GM18517 (cell line): ENCODE data around the gene A1BG.
"Not testable (repeated sequence)": the region's sequence is repeated elsewhere in the genome, so short reads cannot be mapped to it uniquely, and the experiment has no call there.

ENCODE experiments used
- ATAC-seq: cut with Tn5 transposase; IDR thresholded peaks from one replicate; pipeline ENCODE4 v1.9.1; 2021; ENCODE audit warnings: mild to moderate bottlenecking, moderate library complexity; ENCODE audit not compliant: unreplicated experiment

The A1BG gene

DNA sequence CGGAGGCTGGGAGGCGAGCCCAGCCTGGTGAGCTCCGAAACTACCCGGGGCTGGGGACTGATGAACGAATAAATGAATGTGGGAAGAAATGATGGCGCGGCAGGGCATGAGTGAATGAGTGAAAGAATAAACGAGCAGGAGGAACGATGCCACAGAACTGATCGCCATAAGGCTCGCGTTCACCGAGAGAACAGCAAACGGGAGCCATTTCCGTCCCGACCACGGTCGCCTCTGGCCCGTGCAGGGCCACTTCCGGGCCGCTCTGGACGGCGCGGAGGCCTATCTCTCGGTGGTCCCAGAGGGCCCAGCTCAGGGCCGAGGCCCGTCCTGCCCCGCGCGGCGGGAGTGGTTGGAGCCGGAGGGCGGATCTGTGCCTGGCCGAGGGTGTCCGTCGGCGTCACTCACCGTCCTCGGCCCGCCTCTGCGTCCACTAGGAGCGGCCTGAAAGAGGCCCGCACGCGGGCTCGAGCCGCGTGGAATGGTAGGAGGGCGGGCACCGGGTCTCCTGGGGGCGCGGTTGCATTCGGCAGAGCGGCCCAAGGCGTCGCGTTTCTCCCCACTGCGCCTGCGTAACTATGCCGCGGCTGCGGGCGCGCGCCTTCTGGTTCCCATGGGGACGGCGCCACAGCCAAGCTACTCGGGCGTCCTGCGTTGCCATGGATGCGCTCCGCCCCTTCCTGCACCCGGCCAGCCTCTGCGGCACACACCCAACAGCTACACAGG, 9.1 kb upstream of the A1BG start, which contains the start of gene ZNF497:
ZNF497 (minus strand) TSS at position 480 of the 723 bp plus-strand sequence. CDS start 5,116 bp downstream, outside the sequence.
- peak; percentile 78 for ATAC-seq

DNA sequence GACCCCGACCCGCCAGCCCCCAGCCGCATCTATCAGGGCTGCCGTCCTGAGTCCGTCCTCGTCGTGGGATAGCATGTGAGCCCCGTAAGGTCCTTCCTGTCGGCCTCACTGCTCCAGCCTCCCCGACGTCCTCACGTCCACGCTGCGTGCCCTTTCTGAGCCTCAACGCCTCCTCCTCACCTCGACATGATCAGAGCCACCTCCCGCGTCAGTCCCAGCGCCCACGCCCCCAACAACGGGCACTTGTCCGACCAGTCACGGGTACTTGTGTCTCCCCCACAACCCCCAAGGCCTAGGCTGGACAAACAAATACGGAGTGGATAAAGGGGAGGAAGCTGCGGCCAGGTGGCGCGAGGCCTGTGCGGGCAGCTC, 8.6 kb upstream of the A1BG start:
- no peak for ATAC-seq

DNA sequence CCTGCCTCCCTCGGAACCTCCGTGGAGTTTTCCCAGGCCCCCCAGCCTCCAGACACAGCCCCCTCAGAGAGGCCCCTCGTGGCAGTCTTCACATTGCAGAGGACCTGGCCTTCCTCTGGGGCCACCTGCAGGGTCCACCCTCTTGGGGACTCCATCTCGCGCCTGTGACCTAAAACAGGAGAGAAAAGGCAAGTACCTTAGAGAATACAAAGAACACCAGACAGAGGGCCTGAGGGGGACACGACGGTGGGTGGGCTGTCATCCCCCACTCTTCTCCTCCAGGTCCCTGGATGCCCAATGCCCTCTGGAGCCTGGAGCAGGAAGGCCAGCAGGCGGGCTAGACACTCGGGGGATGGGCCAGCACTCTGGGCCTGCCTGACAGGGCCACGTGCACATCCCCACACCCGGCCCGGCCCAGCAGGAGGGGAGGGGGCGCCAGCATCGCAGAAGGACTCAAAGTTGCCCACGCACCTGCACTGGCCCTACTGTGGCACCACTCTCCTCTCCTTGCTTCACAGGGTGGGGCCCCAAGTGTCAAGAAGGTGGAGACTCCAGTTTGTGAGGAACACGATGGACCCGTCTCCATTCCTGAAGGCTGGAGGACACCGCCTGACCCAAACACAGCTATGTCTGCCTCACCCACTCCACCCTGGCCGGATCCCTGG, 4.3 kb upstream of the A1BG start:
- no peak for ATAC-seq

GRCh38 chr19:58356766-58357480, 3.6 kb upstream of the A1BG start:
- ATAC-seq, result no peak

- no peak for ATAC-seq
Observed at GRCh38 chr19:58355908-58356765, 2.8 kb upstream of the A1BG start.

GRCh38 chr19:58355215-58355796, 2.0 kb upstream of the A1BG start:
- ATAC-seq, result no peak

DNA sequence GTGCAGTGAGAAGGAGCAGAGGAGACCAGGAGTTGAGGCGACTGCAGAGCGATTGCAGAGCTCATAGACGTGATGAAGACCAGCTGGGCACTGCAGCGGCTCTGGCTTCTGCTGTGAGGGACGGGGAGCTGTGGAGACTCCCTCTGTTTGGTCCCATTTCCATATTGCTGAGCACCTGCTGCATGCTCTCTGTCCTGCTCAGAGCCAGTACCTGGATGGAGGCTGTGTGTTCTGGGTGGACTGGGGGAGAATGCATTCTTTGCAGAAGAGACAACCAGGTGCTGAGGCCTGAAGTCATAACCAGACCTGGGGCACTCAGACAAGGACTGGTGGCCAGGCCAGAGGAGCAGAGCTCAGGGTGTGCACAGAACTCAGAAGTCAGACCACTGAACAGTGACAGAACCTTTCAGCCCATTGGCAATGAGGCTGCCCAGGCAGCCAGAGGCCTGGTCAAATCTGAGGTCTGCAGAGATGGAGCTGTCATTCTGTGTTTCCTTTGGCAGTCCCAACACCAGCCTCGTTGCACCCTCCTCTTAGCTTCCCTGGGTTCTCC, 1.3 kb upstream of the A1BG start:
- ATAC-seq, result no peak

- no peak for ATAC-seq
Observed at GRCh38 chr19:58353717-58354477, 605 bp upstream of the A1BG start.

GRCh38 chr19:58351990-58352755, 1.1 kb downstream of the A1BG start:
- ATAC-seq, result no peak

- no peak for ATAC-seq
Observed at GRCh38 chr19:58351558-58351878, 1.8 kb downstream of the A1BG start.

GRCh38 chr19:58350871-58351557, 2.3 kb downstream of the A1BG start:
- no peak for ATAC-seq

DNA sequence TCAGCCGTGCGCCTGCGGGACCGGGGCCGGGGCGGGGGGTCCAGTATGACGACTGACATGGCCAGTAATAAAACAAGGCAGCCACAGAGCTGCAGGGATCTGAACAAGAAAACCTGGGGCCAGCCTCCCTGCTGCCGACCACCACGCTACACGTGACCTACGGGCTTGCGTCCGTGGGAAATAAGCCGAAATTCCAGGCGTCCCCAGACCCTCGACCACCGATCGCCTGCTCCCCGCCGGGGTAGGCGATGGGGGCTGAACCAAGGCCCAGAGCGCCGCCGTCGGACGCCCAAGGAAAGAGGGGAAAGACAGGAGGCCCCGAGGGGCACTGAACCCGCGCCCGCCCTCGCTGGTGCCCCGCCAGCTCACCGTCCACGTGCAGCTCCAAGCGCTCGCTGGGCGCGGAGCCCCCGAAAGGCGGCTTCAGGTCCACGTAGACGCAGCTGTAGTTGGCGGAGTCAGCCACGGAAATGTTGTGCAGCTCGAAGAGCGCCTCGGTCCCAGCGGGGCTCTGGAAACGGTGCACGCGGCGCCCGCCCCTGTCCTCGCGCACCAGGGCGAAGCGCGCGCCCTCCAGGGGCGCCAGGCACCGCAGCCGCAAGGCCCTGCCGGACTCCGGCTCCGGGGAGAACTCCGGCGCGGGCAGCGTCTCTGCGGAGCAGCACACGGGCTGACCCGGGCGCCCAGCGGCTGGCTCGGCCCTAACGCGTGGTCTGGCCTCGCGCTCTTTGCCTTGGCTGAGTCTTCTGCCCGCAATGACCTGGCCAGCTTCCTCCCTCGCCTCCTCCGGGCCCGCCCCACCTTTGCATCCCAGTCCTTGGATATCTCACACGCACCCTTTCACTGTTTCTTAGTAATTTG, 3.1 kb downstream of the A1BG start:
- no peak for ATAC-seq

DNA sequence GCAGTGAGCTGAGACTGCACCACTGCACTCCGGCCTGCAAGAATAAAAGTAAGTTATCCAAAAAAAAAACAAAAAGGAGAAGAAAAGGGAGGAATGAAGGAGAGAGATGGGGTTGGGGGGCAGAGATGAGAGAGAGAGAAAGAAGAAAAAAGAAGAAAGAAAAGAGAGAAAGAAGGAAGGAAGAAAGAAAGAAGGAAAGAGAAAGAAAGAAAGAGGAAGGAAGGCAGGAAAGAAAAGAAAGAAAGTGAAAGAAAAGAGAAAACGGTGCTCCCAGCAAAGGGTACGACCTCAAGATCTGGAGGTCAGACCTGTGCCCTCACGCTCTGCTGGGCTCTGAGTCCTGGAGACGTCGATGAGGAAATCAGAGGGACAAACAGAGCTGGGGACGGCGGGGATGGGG, 3.7 kb downstream of the A1BG start:
- ATAC-seq, result no peak

DNA sequence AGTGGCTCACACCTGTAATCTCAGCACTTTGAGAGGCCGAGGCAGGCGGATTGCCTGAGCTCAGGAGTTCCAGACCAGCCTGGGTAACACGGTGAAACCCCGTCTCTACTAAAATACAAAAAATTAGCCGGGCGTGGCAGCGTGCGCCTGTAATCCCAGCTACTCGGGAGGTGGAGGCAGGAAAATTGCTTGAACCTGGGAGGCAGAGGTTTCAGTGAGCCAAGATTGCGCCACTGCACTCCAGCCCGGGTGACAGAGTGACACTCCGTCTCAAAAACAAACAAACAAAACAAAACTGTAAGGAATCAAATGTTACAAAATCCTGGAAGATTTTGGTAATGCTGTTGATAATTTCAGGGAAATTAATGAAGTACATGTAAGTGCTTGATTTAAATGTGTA, 5.2 kb downstream of the A1BG start:
- ATAC-seq, result not testable (repeated sequence)

DNA sequence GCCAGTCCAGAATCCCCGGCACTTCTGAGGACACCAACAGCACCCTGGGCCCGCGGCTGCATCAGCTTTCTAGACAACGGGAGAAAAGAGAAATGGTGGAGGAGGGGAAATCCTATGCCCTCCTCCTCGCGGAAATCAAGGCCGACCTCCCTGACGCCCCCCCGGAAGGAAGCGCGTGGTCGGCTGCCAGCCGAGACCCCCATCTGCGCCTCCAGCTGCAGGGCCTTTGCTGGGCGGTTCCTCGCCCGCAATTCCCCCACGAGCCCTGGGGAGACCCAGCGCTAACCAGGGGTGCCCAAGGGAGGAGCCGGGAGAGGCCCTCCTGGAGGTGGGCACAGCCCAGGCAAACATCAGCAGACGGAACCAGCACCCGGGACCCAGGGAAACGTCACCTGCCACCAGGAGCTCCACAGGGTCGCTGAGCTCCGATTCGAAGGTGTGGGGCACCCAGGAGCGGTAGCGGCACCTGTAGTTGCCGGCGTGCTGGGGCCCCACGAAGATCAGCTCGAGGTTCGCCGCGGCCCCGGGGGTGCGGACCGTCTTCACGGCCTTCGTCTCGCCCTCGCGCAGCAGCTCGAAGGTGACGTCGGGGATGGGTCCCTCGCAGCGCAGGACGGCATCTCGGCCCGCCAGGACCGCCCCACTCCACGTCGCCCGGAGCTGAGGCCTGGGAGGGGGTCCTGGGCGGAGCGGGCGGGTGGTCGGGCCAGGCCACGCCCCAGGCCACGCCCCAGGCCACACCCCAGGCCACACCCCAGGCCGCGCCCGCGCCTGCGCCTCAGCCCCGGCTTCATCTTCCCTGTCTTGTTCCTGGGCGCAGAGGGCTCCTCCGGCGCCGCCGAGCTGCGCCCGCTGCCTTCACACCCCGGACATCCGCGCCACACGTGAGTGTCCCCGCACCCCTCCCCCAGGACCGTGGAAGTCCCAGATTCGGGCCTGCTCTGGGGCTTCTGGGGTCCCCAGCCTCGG, 6.0 kb downstream of the A1BG start:
- peak; percentile 81 for ATAC-seq

GRCh38 chr19:58345558-58345957, 7.7 kb downstream of the A1BG start:
- ATAC-seq, result no peak
